HG03135 (cell line): Measurements from ENCODE around the gene FAM114A2.

Source experiments
- ATAC-seq: cut with Tn5 transposase; IDR thresholded peaks from one replicate; pipeline ENCODE4 v1.9.1; 2021; ENCODE audit warnings: mild to moderate bottlenecking, moderate library complexity; ENCODE audit not compliant: unreplicated experiment

Gene FAM114A2

GRCh38 chr5:153987301-153987700 lies 51.4 kb downstream of the FAM114A2 start:
- ATAC-seq: no peak

GRCh38 chr5:153985498-153985897 lies 53.2 kb downstream of the FAM114A2 start:
- ATAC-seq: no peak

DNA sequence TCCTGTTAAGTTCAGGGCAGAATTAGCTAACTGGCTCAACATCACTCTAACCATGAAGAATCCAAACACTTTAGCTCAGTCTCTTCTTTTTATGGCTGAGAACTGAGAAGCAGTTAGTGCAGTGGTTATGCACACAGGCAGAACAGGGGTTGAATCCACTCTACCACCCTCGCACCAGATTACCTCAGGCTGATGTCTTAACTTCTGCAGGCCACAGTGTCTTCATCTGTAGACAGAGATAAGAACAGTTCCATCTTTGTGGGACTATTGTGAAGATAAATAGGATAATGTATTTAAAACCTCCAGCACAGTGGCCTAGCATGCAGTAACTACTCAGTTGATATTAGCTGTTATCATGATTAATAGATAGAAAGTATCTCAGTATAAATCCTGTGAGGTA lies 54.8 kb downstream of the FAM114A2 start:
- no peak for ATAC-seq

- no peak for ATAC-seq
Observed at GRCh38 chr5:153981905-153982605, 56.7 kb downstream of the FAM114A2 start.

DNA sequence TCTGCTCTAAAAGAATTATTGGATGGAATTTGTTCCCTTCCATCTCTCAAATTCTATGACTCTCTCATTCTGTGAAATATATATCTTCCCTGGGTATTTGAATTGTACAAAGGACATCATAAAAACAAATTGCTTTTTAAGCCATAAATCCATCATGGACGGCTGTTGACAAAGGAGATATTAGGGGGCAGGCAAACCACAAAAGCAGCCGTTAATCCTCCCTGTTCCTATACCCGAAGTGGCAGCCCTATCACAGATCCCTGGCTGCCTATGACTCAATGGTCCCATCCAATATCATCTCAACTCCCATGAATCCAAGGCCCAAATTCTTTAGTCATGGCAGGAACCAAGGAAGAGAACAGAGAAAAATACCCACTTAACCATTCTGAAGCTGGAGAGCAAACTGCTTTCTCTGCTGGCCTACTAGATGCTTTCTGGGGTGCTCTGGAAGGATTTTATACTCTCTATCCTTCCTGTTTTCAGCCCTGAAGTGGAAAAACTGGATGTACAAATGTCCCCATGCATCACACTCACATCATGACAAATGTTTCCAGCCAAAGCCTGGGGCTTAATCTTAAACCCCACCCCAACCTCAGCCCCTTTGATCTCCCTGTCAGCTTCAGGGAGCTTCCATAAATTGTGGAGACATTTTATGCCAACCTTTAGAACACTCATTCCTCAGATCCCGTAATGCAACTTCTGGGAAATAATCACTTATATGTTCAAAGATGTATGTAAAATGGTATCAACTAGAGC lies 59.5 kb downstream of the FAM114A2 start:
- ATAC-seq: no peak

GRCh38 chr5:153974813-153975163 lies 63.9 kb downstream of the FAM114A2 start:
- ATAC-seq: no peak

GRCh38 chr5:153974131-153974812 lies 64.4 kb downstream of the FAM114A2 start:
- no peak for ATAC-seq

DNA sequence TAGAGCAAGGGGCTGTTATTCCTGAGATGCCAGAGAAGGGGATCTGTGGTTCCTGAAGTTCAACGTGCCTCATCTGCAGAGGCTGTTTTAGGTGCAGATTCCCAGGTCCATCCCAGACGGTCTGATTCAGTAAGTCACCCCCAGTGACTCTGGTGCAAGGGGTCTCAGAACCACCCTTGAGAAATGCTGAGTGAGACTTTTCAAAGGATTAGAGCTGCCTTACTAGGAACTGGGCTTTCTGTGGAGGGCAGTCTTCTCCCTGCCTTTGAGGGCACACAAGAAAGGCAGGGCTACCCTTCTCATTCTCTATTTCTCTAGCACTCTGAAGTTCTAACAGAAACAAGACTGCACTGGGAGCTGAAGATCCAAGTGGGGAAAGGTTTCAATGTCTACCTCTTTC lies 66.5 kb downstream of the FAM114A2 start:
- ATAC-seq: no peak

GRCh38 chr5:153970496-153970895 lies 68.2 kb downstream of the FAM114A2 start:
- ATAC-seq: no peak

GRCh38 chr5:153969563-153969895 lies 69.2 kb downstream of the FAM114A2 start:
- no peak for ATAC-seq

DNA sequence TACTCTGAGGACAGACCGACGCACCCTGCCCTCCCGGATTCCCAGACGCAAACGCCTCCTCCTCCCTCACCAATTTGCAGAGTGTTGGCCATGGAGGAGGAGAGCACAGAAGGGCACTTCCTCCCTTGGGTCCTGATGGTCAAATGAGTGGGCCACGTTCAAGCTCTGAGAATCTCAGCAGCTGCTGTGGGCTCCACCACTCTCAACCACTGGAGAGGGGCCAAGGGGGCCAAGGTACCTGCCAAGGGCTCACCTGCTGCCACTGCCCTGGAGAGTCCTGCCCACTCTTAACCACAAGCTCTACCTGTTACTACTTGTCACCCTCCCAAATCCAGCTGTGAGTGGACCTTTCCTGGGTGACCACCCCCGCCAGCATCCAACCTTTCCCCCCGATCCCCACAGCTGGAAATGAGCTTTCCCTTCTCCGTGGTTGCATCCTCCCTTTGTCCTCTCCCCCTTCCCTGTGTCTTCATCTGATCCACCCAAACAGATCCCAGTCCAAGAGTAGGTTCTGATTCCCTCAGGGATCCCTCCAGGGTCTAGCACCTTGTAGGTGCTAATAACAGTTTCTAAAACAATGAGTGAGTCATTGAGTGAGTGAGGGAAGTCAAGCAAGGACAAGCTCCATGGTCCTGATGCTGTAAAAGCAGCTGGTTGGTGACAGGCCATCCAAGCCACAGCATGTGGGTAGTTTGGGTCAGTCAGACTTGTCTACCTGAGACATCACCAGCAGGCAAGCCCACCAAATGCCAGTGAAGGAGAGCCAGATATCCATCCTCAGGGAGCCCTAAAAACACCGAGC lies 69.7 kb downstream of the FAM114A2 start:
- ATAC-seq: no peak

DNA sequence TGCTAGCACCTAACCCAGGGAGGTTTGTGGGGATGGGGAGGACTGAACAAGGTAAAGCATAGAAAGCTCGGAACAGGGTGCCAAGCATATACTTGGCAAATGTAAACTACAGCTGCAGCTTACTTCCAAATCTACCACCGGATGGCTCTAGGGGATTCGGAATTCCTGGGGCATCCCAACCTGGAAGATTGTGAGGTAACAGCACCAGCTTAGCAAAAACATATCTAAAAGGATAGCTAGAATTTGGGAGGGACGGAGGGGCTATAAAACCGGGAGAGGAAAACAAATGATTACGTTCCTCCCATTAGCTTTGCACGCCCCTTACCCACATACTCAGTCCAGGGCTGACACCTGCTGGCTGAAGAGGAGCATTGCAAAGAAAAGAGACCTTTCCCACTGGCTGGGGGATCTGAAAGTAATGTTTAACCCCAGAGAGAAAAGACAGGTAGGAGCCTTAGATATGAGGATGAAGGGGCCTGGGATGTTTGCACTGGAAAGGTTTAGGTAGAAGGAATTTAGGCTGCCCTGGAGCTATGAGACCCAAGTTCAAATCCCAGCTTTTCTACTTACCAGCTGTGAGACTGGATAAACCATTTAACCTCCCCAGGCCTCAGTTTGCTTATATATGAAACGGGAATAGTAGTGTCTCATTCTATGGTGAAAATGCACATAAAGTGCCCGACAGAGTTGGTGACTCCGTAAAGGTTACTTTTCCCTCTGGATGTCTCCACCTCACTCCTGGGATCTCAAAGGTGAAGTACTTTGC lies 73.6 kb downstream of the FAM114A2 start:
- peak; percentile 70 for ATAC-seq

GRCh38 chr5:153964191-153964879 lies 74.4 kb downstream of the FAM114A2 start:
- ATAC-seq: no peak

GRCh38 chr5:153960269-153961215 lies 78.2 kb downstream of the FAM114A2 start:
- no peak for ATAC-seq

- no peak for ATAC-seq
Observed at GRCh38 chr5:153959134-153959957, 79.4 kb downstream of the FAM114A2 start.

DNA sequence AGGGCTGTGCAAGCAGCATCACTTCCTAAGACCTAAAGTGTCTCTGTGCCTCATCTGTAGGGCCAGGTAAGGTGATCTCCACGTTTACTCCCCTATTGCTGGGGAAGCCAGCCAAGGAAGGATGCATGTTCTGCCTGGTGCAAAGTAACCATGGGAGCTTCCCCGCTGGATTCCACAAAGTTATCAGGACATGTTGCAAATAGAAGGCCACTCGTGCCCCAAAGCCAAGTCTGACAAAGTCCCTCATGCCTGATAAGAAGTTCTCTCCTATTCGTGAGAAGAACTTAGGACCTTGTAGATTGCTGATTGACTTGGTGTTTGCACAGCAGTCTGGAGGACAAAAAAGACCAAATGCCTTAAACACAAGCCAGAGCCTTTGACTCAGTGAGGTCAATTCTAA lies 81.5 kb downstream of the FAM114A2 start:
- ATAC-seq: no peak

DNA sequence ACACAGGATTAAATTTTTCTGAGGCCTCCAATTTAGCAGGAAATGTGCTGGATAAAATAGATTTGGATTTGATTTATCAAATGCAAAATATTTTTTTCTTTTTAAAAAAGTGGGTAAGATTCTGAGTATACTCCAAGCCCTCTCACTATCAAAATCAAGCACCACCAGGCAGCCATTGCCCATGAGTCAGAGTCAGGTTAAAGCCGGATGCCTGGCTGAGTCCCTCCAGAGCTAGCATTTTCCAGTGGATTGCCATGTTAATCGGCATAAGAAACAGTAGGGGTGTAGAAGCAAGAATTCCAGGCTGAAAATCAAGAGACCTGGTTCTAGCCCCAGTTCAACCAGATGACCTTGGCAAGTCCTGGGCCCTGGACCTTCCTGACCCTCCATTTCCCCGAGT lies 85.3 kb downstream of the FAM114A2 start:
- no peak for ATAC-seq

DNA sequence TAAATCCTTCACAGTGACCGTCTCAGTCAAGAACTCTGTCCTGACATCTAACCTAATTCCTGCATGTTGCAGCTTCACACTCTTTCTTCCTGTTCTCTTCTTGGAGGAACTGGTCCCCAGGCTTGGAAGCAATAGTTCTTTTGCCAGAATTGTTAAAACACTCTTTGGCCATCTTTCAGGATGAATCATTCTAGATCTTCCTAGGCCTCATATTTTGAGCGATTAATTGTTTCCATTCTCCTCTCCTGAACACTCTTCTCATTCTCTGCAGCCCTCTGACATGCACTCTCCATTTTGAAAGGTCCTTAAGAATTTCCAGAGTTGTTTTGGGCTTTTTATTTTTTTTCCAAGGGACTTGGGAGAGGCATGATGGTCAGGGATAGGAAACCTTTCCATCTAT lies 85.8 kb downstream of the FAM114A2 start:
- no peak for ATAC-seq
